Activated CD4-positive, alpha-beta T cell treated with anti-CD3 and anti-CD28 coated beads, Interleukin-2, amount 50 U/mL, for 48 hours (primary cell): ENCODE data around the gene SLC8A2.

Source experiments
- DNase-seq, 2 experiments: peaks; one replicate each; pipeline ENCODE4 v3.0.0-alpha.2; 2020

The SLC8A2 gene

GRCh38 chr19:47471733-47472457, at the start of gene SLC8A2:
Gene SLC8A2, minus strand, starts transcription at chr19:47471893. Its CDS starts 5,490 bp downstream, at chr19:47466403.
- DNase-seq: peak; percentile 49 to 51

GRCh38 chr19:47520839-47521238, 49.1 kb upstream of the SLC8A2 start:
- no peak for DNase-seq

- no peak for DNase-seq
Measured at GRCh38 chr19:47520343-47520806, 48.7 kb upstream of the SLC8A2 start.

GRCh38 chr19:47518854-47519253, 47.2 kb upstream of the SLC8A2 start:
- DNase-seq: no peak

GRCh38 chr19:47518139-47518538, 46.4 kb upstream of the SLC8A2 start:
- peak; percentile 52 to 60 for DNase-seq

- peak; percentile 100 for DNase-seq
Measured at GRCh38 chr19:47514869-47515588, 43.3 kb upstream of the SLC8A2 start, which contains the start of gene NAPA. Gene NAPA, minus strand, starts transcription at chr19:47515063. Its CDS starts 123 bp downstream, at chr19:47514940.

- DNase-seq: no peak
Measured at GRCh38 chr19:47514151-47514868, 42.6 kb upstream of the SLC8A2 start.

GRCh38 chr19:47512948-47513319, 41.2 kb upstream of the SLC8A2 start:
- no peak for DNase-seq

- DNase-seq: no peak
Measured at GRCh38 chr19:47512183-47512947, 40.7 kb upstream of the SLC8A2 start.

- DNase-seq: no peak
Measured at GRCh38 chr19:47511681-47512080, 40.0 kb upstream of the SLC8A2 start.

GRCh38 chr19:47511128-47511517, 39.4 kb upstream of the SLC8A2 start:
- no peak for DNase-seq

GRCh38 chr19:47510516-47511127, 38.9 kb upstream of the SLC8A2 start:
- no peak for DNase-seq

GRCh38 chr19:47509973-47510372, 38.3 kb upstream of the SLC8A2 start:
- no peak for DNase-seq

GRCh38 chr19:47509170-47509847, 37.6 kb upstream of the SLC8A2 start:
- no peak for DNase-seq

GRCh38 chr19:47508721-47509120, 37.0 kb upstream of the SLC8A2 start:
- DNase-seq: no peak

- DNase-seq: no peak
Measured at GRCh38 chr19:47507924-47508553, 36.3 kb upstream of the SLC8A2 start.

GRCh38 chr19:47507012-47507411, 35.3 kb upstream of the SLC8A2 start:
- DNase-seq: no peak

GRCh38 chr19:47506459-47506858, 34.8 kb upstream of the SLC8A2 start:
- DNase-seq: no peak

GRCh38 chr19:47505506-47505905, 33.8 kb upstream of the SLC8A2 start:
- no peak for DNase-seq

GRCh38 chr19:47503826-47504150, 32.1 kb upstream of the SLC8A2 start:
- DNase-seq: no peak

- DNase-seq: no peak
Measured at GRCh38 chr19:47503130-47503825, 31.6 kb upstream of the SLC8A2 start.
